ENCODE data around the gene VDR.

VDR gene

DNA sequence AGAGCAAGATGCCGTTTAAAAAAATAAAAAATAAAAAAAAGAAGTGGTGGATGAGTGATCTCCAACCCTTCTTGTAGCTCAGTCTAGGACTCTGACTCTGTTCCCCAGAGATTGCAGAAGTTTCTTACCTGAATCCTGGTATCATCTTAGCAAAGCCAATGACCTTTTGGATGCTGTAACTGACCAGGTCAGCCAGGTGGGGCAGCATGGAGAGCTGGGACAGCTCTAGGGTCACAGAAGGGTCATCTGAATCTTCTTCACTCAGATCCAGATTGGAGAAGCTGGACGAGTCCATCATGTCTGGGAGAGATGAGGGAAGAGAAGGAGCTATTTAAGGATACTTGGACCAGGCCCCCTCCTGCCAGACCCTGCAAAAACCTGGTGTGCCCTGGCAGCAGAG is 49.3 kb downstream of the VDR start:
- TF ChIP-seq, protein P1, sequence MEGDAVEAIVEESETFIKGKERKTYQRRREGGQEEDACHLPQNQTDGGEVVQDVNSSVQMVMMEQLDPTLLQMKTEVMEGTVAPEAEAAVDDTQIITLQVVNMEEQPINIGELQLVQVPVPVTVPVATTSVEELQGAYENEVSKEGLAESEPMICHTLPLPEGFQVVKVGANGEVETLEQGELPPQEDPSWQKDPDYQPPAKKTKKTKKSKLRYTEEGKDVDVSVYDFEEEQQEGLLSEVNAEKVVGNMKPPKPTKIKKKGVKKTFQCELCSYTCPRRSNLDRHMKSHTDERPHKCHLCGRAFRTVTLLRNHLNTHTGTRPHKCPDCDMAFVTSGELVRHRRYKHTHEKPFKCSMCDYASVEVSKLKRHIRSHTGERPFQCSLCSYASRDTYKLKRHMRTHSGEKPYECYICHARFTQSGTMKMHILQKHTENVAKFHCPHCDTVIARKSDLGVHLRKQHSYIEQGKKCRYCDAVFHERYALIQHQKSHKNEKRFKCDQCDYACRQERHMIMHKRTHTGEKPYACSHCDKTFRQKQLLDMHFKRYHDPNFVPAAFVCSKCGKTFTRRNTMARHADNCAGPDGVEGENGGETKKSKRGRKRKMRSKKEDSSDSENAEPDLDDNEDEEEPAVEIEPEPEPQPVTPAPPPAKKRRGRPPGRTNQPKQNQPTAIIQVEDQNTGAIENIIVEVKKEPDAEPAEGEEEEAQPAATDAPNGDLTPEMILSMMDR (IDR thresholded peaks at IDR 0.05; ENCODE audit: low read depth, low read length), result no peak
- no peak for DNase-seq (ENCODE audit: extremely low read depth, low read depth)

DNA sequence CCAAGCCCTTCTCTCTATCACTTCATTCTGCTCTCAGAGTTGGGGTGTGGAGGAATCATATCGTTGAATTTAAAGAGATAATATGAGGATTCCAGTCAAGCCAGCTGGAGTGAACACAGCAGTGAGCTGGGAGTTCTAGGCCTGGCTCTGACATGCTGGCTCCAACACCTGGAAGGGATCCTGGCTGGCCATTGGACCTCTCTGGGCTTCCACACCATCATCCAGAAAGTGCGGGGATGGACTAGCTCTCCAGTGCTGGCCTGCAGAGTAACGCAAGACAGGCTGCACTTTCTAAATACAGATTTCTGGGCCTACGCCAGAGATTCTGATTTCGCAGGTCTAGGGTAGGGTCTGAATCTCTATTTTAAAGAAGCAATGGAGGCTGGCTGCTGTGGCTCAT is 50.3 kb downstream of the VDR start:
- TF ChIP-seq, protein P1 (IDR thresholded peaks at IDR 0.05; ENCODE audit: low read depth, low read length), result no peak
- no peak for DNase-seq (ENCODE audit: extremely low read depth, low read depth)

DNA sequence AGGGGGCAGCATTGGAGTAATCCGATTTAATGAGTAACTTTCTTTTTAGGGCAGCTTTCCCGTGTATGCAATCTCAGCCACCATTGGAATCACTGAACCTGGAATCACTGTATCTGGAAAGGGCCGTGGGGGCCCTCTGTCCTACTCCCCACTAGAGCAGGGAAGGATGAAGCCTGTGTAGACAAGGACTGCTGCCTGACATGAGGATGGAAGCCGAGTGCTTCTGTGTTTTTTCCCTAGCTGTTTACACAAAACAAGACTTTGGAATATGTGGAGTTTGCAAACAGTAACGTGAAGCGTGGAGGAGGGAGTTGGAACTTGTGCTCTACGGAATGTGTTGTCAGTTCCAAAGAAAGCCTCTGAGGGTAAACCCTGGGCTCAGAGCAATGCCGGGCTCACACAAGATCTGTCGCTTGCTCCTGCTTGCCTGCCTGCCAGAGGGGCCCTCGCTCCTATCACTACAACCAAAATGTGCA is 52.7 kb downstream of the VDR start:
- DNase-seq (ENCODE audit: extremely low read depth, low read depth), result no peak
- TF ChIP-seq, protein P1 (IDR thresholded peaks at IDR 0.05; ENCODE audit: low read depth, low read length), result no peak

DNA sequence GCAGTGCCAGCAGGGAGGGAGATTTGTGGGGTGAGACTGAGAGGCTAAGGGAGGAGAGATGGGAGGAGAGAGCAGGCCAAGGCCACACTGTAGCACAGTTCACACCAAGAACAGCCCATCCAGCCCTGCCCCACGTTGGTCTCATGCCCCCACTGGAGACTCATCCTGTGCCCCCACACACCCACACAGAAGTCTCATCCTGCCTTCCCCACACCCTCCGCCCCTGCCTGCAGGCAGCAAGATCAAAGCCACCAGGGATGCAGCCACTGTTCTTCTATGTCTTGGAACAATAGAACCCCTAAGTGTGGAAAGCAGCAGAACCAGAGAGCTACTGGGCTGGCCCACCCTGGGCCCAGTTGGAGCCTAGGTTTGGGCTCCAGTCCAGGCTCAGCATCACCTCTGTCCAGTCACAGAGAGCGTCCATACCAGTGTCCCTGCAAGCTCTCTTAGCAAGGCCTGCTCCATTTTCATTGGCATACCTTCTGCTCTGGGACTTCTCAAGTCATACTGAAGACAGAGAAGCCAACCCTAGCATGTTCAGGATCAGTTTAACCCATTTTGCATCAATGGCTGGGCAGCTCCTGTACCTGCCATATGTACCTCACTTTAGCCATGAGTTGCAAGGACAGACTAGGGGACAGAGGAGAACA is 53.4 kb downstream of the VDR start:
- TF ChIP-seq, protein P1 (IDR thresholded peaks at IDR 0.05; ENCODE audit: low read depth, low read length), result no peak
- no peak for DNase-seq (ENCODE audit: extremely low read depth, low read depth)

DNA sequence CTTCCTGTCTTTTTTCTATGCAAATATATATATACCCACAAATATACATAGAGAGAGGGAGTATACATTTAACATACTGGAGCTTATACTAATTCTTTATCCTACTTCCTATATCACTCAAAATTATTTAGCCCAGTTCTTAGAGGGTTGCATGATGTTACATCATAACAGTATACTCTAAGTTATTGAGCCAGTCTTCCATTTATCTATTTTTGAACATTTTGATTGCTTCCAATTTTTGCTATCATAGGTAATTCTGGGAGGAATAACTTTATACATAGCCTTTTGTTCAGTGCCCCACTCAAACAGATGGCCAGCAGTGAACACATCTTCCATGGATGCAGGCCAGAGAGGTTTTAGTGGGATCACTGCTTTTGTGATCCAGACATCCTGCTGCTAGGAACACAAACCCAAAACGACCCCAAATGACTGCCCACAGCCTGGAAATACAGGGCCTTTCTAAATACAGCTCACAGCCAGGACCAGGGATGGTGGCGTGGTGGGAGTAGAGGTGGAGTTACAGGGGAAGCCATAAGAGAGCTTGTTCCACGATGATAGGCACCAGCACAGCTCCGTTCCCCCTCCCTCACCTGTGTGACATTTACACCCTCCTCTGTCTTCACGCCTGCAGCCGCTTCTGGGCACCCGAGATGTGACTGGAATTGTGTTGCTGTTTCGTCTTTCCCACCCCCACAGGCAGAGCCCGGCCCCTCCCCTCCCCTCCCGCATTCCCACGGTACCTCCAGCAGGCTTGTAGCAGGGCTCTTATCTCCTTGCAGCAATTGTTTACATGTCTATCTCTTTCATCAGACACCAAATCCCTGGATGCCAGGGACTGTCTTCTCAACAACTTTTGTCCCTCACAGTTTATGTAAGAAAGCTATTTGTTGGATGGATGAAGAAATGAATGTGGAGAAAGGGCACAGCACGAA is 54.4 kb downstream of the VDR start:
- TF ChIP-seq, protein P1 (IDR thresholded peaks at IDR 0.05; ENCODE audit: low read depth, low read length), result no peak
- no peak for DNase-seq (ENCODE audit: extremely low read depth, low read depth)

DNA sequence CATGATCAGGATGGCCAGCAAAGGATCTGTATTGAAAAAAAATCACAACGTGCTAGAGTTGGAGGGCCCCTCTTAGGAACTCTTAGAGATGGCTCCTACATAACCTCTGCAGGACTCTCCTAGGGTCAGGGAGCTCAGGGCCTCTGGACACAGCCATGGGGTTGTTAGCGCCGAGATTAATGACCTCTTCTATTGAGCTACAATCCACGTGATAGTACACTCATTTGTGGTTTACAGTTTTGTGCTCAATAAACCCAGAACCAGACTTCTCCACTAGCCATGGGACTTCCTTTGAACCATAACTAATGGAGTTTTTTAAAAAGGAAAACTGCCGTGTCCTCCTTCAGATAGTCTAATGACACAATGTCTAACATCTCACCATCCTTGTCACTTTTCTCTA is 55.5 kb downstream of the VDR start:
- no peak for DNase-seq (ENCODE audit: extremely low read depth, low read depth)
- TF ChIP-seq, protein P1 (IDR thresholded peaks at IDR 0.05; ENCODE audit: low read depth, low read length), result no peak

DNA sequence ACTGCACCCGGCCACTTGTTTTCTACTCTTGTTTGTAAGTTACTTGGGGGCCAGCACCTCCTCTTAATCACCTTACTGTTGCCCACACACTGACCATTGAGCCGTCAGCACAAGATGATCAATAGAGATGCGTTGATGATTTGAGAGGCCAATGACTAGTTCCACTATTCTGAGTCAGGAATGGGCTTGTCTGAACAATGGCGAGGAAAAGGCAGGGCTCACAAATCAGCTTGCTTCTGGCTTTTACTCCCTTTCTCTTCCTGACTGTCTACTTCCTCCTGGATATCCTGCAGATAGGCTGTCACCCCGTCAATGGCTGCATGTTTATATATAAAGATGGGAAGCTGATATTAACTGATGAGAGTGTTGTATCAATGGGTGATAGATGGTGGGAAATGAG is 55.9 kb downstream of the VDR start:
- TF ChIP-seq, protein P1 (IDR thresholded peaks at IDR 0.05; ENCODE audit: low read depth, low read length), result no peak
- DNase-seq (ENCODE audit: extremely low read depth, low read depth), result no peak

All from AG09319 (cell line).